H1 (cell line): ENCODE measurements around the gene MNAT1.

Experiments used
- POLR2A ChIP-seq, 2 experiments: IDR thresholded peaks; 1 replicate in 1 of 2; 2 replicates in 1 of 2; pipeline ENCODE4 v1.6.1; 2011; ENCODE audit warnings: low read depth in 2 of 2, low read length in 2 of 2, mild to moderate bottlenecking in 2 of 2; ENCODE audit errors: control extremely low read depth in 1 of 2
- POLR2AphosphoS5 ChIP-seq: IDR thresholded peaks from 2 replicates; pipeline ENCODE4 v1.6.1; 2011; ENCODE audit warnings: low read depth, low read length
- TAF1 ChIP-seq: IDR thresholded peaks from 2 replicates; pipeline ENCODE4 v1.6.1; 2011; ENCODE audit warnings: mild to moderate bottlenecking, low read depth, low read length
- ZNF274 ChIP-seq: IDR thresholded peaks from 2 replicates; pipeline ENCODE4 v1.7.0; 2012; ENCODE audit warnings: low read length, borderline replicate concordance; ENCODE audit errors: extremely low read depth
- TF ChIP-seq, protein P1 (sequence below), 3 experiments: IDR thresholded peaks; 1 replicate in 2 of 3; 2 replicates in 1 of 3; pipeline versions ENCODE4 v1.5.1 to v1.6.1; 2011; ENCODE audit warnings: low read length in 3 of 3, mild to moderate bottlenecking in 3 of 3, inconsistent platforms in 2 of 3, low read depth in 1 of 3, moderate library complexity in 1 of 3; ENCODE audit not compliant: insufficient read depth in 1 of 3; ENCODE audit errors: control extremely low read depth in 1 of 3

GRCh38 chr14:60734465-60735242, at the start of gene MNAT1:
- TF ChIP-seq ZNF274 (no peak), POLR2A (IDR thresholded peaks at IDR 0.05; ENCODE audit: control extremely low read depth in 1 of 2, low read depth in 2 of 2, low read length in 2 of 2) (peak; percentile 72 to 95), POLR2AphosphoS5 (peak; percentile 92), TAF1 (peak; percentile 99)
- TF ChIP-seq, protein P1, sequence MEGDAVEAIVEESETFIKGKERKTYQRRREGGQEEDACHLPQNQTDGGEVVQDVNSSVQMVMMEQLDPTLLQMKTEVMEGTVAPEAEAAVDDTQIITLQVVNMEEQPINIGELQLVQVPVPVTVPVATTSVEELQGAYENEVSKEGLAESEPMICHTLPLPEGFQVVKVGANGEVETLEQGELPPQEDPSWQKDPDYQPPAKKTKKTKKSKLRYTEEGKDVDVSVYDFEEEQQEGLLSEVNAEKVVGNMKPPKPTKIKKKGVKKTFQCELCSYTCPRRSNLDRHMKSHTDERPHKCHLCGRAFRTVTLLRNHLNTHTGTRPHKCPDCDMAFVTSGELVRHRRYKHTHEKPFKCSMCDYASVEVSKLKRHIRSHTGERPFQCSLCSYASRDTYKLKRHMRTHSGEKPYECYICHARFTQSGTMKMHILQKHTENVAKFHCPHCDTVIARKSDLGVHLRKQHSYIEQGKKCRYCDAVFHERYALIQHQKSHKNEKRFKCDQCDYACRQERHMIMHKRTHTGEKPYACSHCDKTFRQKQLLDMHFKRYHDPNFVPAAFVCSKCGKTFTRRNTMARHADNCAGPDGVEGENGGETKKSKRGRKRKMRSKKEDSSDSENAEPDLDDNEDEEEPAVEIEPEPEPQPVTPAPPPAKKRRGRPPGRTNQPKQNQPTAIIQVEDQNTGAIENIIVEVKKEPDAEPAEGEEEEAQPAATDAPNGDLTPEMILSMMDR (IDR thresholded peaks at IDR 0.05; ENCODE audit: control extremely low read depth in 1 of 3, insufficient read depth in 1 of 3, low read depth in 1 of 3, low read length in 3 of 3): peak in 1 of 3 experiments; percentile 17; a peak in 1 of 4 replicates
